ENCODE data around the gene PRSS23.

The PRSS23 gene

DNA sequence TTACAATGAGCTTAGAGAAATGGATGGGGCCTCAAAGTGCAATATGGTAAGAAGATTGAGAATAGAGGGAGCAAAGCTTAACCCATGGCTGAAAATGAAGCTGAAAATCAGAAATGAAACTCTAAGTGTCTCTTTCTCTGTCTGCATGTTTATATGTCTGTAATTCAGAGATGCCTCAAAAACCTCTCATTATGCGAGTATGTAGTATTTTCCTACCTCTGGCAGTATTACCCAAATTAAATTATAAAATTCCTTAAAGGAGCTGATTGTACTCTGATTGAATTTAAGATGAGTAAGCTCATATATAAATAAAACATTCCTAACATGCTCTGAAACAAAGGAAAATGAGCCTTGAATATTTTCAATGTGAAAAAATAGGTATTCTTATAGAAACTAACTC lies 39.8 kb upstream of the PRSS23 start:
- TF ChIP-seq TAF1 (IDR thresholded peaks at IDR 0.05; ENCODE audit: low read depth) (no peak), EGR1 (IDR thresholded peaks at IDR 0.05) (no peak), TEAD4 (IDR thresholded peaks at IDR 0.05) (no peak)

DNA sequence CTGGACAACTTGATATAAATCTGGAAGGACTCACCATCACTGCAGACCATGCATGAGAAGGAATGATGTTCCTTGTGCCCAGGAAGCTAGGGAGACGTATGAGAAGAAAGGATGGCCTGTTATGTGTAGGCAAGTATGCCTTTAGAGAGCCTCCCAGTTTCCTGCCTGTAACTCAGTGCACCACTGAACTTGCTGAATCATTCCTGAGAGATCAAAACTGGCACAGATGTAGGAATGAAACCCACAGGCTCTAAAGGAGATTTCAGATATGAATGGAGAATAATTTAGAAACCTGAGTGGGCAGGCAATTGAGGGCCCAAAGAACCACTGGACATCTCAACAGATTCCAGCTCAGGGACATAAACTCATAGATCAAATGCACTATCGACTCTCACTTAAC lies 38.4 kb upstream of the PRSS23 start:
- no peak for TF ChIP-seq TAF1 (IDR thresholded peaks at IDR 0.05; ENCODE audit: low read depth)
- TF ChIP-seq RAD21 (IDR thresholded peaks at IDR 0.05; ENCODE audit: low read depth) = no peak
- no peak for TF ChIP-seq EGR1 (IDR thresholded peaks at IDR 0.05)
- no peak for TF ChIP-seq TEAD4 (IDR thresholded peaks at IDR 0.05)
- no peak for TF ChIP-seq CREB1 (IDR thresholded peaks at IDR 0.05; ENCODE audit: low read depth)
- TF ChIP-seq EP300 (IDR thresholded peaks at IDR 0.05; ENCODE audit: borderline replicate concordance) = no peak
- TF ChIP-seq, protein P1, sequence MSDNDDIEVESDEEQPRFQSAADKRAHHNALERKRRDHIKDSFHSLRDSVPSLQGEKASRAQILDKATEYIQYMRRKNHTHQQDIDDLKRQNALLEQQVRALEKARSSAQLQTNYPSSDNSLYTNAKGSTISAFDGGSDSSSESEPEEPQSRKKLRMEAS (IDR thresholded peaks at IDR 0.05) = no peak
- TF ChIP-seq, protein P2, sequence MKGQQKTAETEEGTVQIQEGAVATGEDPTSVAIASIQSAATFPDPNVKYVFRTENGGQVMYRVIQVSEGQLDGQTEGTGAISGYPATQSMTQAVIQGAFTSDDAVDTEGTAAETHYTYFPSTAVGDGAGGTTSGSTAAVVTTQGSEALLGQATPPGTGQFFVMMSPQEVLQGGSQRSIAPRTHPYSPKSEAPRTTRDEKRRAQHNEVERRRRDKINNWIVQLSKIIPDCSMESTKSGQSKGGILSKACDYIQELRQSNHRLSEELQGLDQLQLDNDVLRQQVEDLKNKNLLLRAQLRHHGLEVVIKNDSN (IDR thresholded peaks at IDR 0.05) = no peak
- no peak for TF ChIP-seq NFIC (IDR thresholded peaks at IDR 0.05)
- no peak for TF ChIP-seq CEBPB (IDR thresholded peaks at IDR 0.05)
- TF ChIP-seq TCF12 (IDR thresholded peaks at IDR 0.05; ENCODE audit: low read depth) = no peak
- no peak for TF ChIP-seq YY1 (IDR thresholded peaks at IDR 0.05; ENCODE audit: low read depth)
- no peak for TF ChIP-seq FOXM1 (IDR thresholded peaks at IDR 0.05; ENCODE audit: borderline replicate concordance, low read depth)

DNA sequence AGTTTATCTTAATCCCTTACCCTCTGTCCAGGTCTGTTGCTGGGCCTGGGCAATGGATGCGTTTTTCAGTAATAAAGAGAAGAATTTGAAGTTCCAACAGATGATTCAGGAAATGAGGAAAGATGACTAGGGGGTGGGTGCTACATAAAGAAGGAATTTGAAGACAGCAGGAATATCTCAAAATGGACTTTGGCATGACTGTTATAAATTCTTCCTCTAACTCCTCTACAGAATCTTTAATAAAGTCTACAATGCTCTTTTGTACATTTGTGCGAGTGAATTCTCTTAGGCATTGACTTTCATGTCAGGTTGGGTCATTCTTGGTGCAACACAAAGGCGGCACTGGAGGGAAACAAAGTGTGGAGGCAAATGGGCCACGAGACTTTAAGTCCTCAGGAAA lies 35.1 kb upstream of the PRSS23 start:
- TF ChIP-seq, protein P1 (IDR thresholded peaks at IDR 0.05) = no peak
- no peak for TF ChIP-seq CEBPB (IDR thresholded peaks at IDR 0.05)
- TF ChIP-seq TCF12 (IDR thresholded peaks at IDR 0.05; ENCODE audit: low read depth) = no peak
- no peak for TF ChIP-seq ZBTB7A (IDR thresholded peaks at IDR 0.05; ENCODE audit: low read depth)
- no peak for TF ChIP-seq TAF1 (IDR thresholded peaks at IDR 0.05; ENCODE audit: low read depth)
- TF ChIP-seq EGR1 (IDR thresholded peaks at IDR 0.05) = no peak
- TF ChIP-seq TEAD4 (IDR thresholded peaks at IDR 0.05) = no peak
- TF ChIP-seq, protein P2 (IDR thresholded peaks at IDR 0.05) = no peak
- no peak for TF ChIP-seq EP300 (IDR thresholded peaks at IDR 0.05; ENCODE audit: borderline replicate concordance)
- TF ChIP-seq RAD21 (IDR thresholded peaks at IDR 0.05; ENCODE audit: low read depth) = no peak

DNA sequence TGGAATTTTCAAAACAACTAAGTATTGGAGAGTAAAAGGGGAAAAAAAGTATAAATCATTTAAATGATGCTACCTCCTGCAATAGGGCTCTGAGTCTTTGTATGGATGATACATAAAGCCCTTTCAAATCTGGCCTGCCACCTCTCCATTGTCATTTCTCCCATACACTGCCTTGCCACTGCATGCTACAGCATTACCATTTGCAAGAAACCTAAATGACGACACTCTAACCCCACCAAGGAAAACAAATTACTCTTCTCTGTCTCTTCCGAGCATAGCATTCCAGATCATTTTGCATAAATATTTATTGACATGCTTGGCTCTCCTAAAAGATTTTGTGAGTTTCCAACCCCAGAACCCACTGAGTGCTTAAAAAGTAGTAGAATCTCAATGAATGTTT lies 34.5 kb upstream of the PRSS23 start:
- TF ChIP-seq, protein P1 (IDR thresholded peaks at IDR 0.05) = no peak
- TF ChIP-seq, protein P2 (IDR thresholded peaks at IDR 0.05) = no peak
- TF ChIP-seq, protein P3, sequence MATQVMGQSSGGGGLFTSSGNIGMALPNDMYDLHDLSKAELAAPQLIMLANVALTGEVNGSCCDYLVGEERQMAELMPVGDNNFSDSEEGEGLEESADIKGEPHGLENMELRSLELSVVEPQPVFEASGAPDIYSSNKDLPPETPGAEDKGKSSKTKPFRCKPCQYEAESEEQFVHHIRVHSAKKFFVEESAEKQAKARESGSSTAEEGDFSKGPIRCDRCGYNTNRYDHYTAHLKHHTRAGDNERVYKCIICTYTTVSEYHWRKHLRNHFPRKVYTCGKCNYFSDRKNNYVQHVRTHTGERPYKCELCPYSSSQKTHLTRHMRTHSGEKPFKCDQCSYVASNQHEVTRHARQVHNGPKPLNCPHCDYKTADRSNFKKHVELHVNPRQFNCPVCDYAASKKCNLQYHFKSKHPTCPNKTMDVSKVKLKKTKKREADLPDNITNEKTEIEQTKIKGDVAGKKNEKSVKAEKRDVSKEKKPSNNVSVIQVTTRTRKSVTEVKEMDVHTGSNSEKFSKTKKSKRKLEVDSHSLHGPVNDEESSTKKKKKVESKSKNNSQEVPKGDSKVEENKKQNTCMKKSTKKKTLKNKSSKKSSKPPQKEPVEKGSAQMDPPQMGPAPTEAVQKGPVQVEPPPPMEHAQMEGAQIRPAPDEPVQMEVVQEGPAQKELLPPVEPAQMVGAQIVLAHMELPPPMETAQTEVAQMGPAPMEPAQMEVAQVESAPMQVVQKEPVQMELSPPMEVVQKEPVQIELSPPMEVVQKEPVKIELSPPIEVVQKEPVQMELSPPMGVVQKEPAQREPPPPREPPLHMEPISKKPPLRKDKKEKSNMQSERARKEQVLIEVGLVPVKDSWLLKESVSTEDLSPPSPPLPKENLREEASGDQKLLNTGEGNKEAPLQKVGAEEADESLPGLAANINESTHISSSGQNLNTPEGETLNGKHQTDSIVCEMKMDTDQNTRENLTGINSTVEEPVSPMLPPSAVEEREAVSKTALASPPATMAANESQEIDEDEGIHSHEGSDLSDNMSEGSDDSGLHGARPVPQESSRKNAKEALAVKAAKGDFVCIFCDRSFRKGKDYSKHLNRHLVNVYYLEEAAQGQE (IDR thresholded peaks at IDR 0.05; ENCODE audit: low read depth) = no peak
- TF ChIP-seq EGR1 (IDR thresholded peaks at IDR 0.05) (no peak), CREB1 (IDR thresholded peaks at IDR 0.05; ENCODE audit: low read depth) (no peak), ZBTB7A (IDR thresholded peaks at IDR 0.05; ENCODE audit: low read depth) (no peak), CEBPB (IDR thresholded peaks at IDR 0.05) (no peak), FOXM1 (IDR thresholded peaks at IDR 0.05; ENCODE audit: borderline replicate concordance, low read depth) (no peak), TAF1 (IDR thresholded peaks at IDR 0.05; ENCODE audit: low read depth) (no peak), NFIC (IDR thresholded peaks at IDR 0.05) (no peak), TCF12 (IDR thresholded peaks at IDR 0.05; ENCODE audit: low read depth) (no peak), EP300 (IDR thresholded peaks at IDR 0.05; ENCODE audit: borderline replicate concordance) (no peak), RAD21 (IDR thresholded peaks at IDR 0.05; ENCODE audit: low read depth) (no peak), YY1 (IDR thresholded peaks at IDR 0.05; ENCODE audit: low read depth) (no peak), TEAD4 (IDR thresholded peaks at IDR 0.05) (no peak)

DNA sequence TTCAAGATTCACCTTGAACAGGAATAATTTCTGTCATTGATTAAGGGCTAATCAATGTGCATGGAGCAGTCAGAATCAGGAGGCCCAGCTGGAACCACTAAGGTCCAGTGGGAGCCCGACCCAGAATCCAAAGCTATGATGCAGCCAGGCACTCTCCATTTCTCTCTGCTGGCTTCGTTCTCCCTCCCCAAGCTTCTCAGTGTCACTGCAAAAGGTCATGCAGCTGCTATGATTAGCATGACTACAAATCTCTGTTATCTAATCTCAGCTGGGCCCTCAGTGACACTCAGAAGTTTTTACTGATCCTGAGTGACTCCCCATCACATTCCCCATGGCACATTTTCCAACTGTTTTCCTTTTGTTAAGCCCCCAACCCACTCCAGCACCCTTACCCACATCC lies 31.1 kb upstream of the PRSS23 start:
- TF ChIP-seq NFIC (IDR thresholded peaks at IDR 0.05) = no peak
- TF ChIP-seq ZBTB7A (IDR thresholded peaks at IDR 0.05; ENCODE audit: low read depth) = no peak
- no peak for TF ChIP-seq EGR1 (IDR thresholded peaks at IDR 0.05)
- TF ChIP-seq TEAD4 (IDR thresholded peaks at IDR 0.05) = no peak
- TF ChIP-seq CREB1 (IDR thresholded peaks at IDR 0.05; ENCODE audit: low read depth) = no peak
- no peak for TF ChIP-seq EP300 (IDR thresholded peaks at IDR 0.05; ENCODE audit: borderline replicate concordance)
- TF ChIP-seq TCF12 (IDR thresholded peaks at IDR 0.05; ENCODE audit: low read depth) = no peak
- TF ChIP-seq, protein P1 (IDR thresholded peaks at IDR 0.05) = no peak
- TF ChIP-seq, protein P2 (IDR thresholded peaks at IDR 0.05) = no peak
- TF ChIP-seq, protein P3 (IDR thresholded peaks at IDR 0.05; ENCODE audit: low read depth) = no peak
- TF ChIP-seq FOXM1 (IDR thresholded peaks at IDR 0.05; ENCODE audit: borderline replicate concordance, low read depth) = no peak
- no peak for TF ChIP-seq CEBPB (IDR thresholded peaks at IDR 0.05)
- TF ChIP-seq TAF1 (IDR thresholded peaks at IDR 0.05; ENCODE audit: low read depth) = no peak
- TF ChIP-seq RAD21 (IDR thresholded peaks at IDR 0.05; ENCODE audit: low read depth) = no peak
- no peak for TF ChIP-seq YY1 (IDR thresholded peaks at IDR 0.05; ENCODE audit: low read depth)

Data from Ishikawa (cell line).